HFFc6 (cell line): Measurements from ENCODE around the gene ABL2. TPM values are rescaled to one million over a fixed set of nuclear protein-coding genes. Genes with fewer than 3 reads are reported as not detected.
A peak's percentile ranks its signal among the peaks of the same experiment; 100 is the strongest.
"Not testable (repeated sequence)": the region's sequence is repeated elsewhere in the genome, so short reads cannot be mapped to it uniquely, and the experiment has no call there.

Experiments
- DNase-seq: peaks from one replicate; pipeline ENCODE4 v3.0.0-alpha.2; 2018
- H3K27ac Mint-ChIP-seq: 2 replicates; pipeline ENCODE4 v1.8.0; 2020; ENCODE audit warnings: mild to moderate bottlenecking, mixed read lengths
- H3K27me3 Mint-ChIP-seq: 2 replicates; pipeline ENCODE4 v1.8.0; 2021; ENCODE audit warnings: mild to moderate bottlenecking, moderate library complexity, mixed read lengths; ENCODE audit not compliant: insufficient read depth
- H3K36me3 Mint-ChIP-seq: 2 replicates; pipeline ENCODE4 v1.8.0; 2021; ENCODE audit warnings: low read depth, mixed read lengths
- H3K4me1 Mint-ChIP-seq: 2 replicates; pipeline ENCODE4 v1.8.0; 2020; ENCODE audit warnings: low read depth, mixed read lengths
- H3K4me3 Mint-ChIP-seq: 2 replicates; pipeline ENCODE4 v1.8.0; 2020; ENCODE audit warnings: mild to moderate bottlenecking, moderate library complexity, mixed read lengths
- H3K9me3 Mint-ChIP-seq: 2 replicates; pipeline ENCODE4 v1.8.0; 2020; ENCODE audit warnings: mild to moderate bottlenecking, mixed read lengths
- CTCF ChIP-seq: fragments of 200-600 bp; sonication (generic); IDR thresholded peaks from 2 replicates; pipeline ENCODE4 v1.5.0; 2021; ENCODE audit warnings: antibody characterized with exemption, mild to moderate bottlenecking
- total RNA-seq, 6 experiments: library from RNA; stranded (reverse); fragmentation: NEBNext Ultra II Directional; extraction: Animal tissue kit (Norgen Biotek cat#: 25700); gene quantifications; 2 replicates in 1 of 6; 3 replicates in 5 of 6; pipeline ENCODE4 v1.2.3, GENCODE V29; 2021

ABL2 gene
- total RNA-seq, 6 experiments from 2014 or later: 54.1 to 65.9 (median 61.2) TPM

- no peaks in the 10 kb centered on the region for H3K36me3 Mint-ChIP-seq
- no peak for DNase-seq
- no peak overlapping the region for H3K4me3 Mint-ChIP-seq
- no peak for TF ChIP-seq CTCF
- H3K27me3 Mint-ChIP-seq: peaks cover 1% of the 10 kb centered on the region; the same call in 1 of the 2 replicates
- H3K27ac Mint-ChIP-seq: no peak overlapping the region
- no peaks in the 10 kb centered on the region for H3K4me1 Mint-ChIP-seq
- no peaks in the 10 kb centered on the region for H3K9me3 Mint-ChIP-seq
These were observed 32.7 kb upstream of the ABL2 start for GRCh38 chr1:179262183-179262582.

- DNase-seq: peak; percentile 22
- Mint-ChIP-seq H3K4me1 (peaks cover 14% of the 10 kb centered on the region), H3K9me3 (no peaks in the 10 kb centered on the region), H3K27me3 (no peaks in the 10 kb centered on the region; the same call in 1 of the 2 replicates), H3K27ac (no peak overlapping the region), H3K4me3 (no peak overlapping the region), H3K36me3 (no peaks in the 10 kb centered on the region)
- no peak for TF ChIP-seq CTCF
These were observed 24.0 kb upstream of the ABL2 start for GRCh38 chr1:179253286-179253972.

- no peaks in the 10 kb centered on the region for H3K36me3 Mint-ChIP-seq
- H3K27me3 Mint-ChIP-seq: no peaks in the 10 kb centered on the region; the same call in 1 of the 2 replicates
- no peak for TF ChIP-seq CTCF
- H3K4me3 Mint-ChIP-seq: no peak overlapping the region
- H3K9me3 Mint-ChIP-seq: no peaks in the 10 kb centered on the region
- no peak for DNase-seq
- peaks cover 14% of the 10 kb centered on the region for H3K4me1 Mint-ChIP-seq
- no peak overlapping the region for H3K27ac Mint-ChIP-seq
These were observed 23.1 kb upstream of the ABL2 start for GRCh38 chr1:179252606-179253005.

- Mint-ChIP-seq H3K27ac (no peak overlapping the region), H3K4me3 (no peak overlapping the region), H3K9me3 (no peaks in the 10 kb centered on the region), H3K4me1 (peaks cover 14% of the 10 kb centered on the region), H3K36me3 (no peaks in the 10 kb centered on the region), H3K27me3 (no peaks in the 10 kb centered on the region; the same call in 1 of the 2 replicates)
- peak; percentile 58 for DNase-seq
- TF ChIP-seq CTCF: peak; percentile 70; the same call in 1 of the 2 replicates
These were observed 22.2 kb upstream of the ABL2 start for GRCh38 chr1:179251675-179252074.

- Mint-ChIP-seq H3K4me3 (no peak overlapping the region), H3K27me3 (no peaks in the 10 kb centered on the region; the same call in 1 of the 2 replicates), H3K9me3 (no peaks in the 10 kb centered on the region), H3K4me1 (peaks cover 5% of the 10 kb centered on the region), H3K36me3 (no peaks in the 10 kb centered on the region), H3K27ac (no peak overlapping the region)
- no peak for DNase-seq
- no peak for TF ChIP-seq CTCF
These were observed 18.4 kb upstream of the ABL2 start for GRCh38 chr1:179247923-179248322.

- not testable (repeated sequence) for H3K4me1 Mint-ChIP-seq, H3K4me3 Mint-ChIP-seq, H3K9me3 Mint-ChIP-seq, H3K27me3 Mint-ChIP-seq, DNase-seq, H3K36me3 Mint-ChIP-seq, H3K27ac Mint-ChIP-seq
These were observed 15.9 kb upstream of the ABL2 start for GRCh38 chr1:179245426-179245825.
